WTC11 (cell line): ENCODE measurements around the gene FMNL2. TPM values are rescaled to one million over a fixed set of nuclear protein-coding genes. Genes with fewer than 3 reads are reported as not detected.

Experiments
- ATAC-seq: fragments of 200-7000 bp; cut with Tn5 transposase; 2 replicates; pipeline ENCODE4 v1.10.0; 2021; ENCODE audit warnings: mild to moderate bottlenecking, moderate library complexity
- CTCF ChIA-PET: fragments of 300-600 bp; sonication (Branson Sonifier 250); formaldehyde crosslinking; loops from one replicate; lab custom pipeline; 2021; ENCODE audit warnings: antibody characterized with exemption; lab: Charles Lee
- POLR2A ChIA-PET: fragments of 350-600 bp; sonication (Branson Sonifier 250); formaldehyde crosslinking; loops from one replicate; lab custom pipeline; 2021; ENCODE audit warnings: antibody characterized with exemption; lab: Charles Lee
- DNase-seq: peaks from one replicate; pipeline ENCODE4 v3.0.0; 2021; ENCODE audit warnings: low spot score
- H3K27ac Mint-ChIP-seq: 2 replicates; pipeline ENCODE4 v1.8.0; 2021; ENCODE audit warnings: mixed read lengths
- H3K27me3 Mint-ChIP-seq: 2 replicates; pipeline ENCODE4 v1.8.0; 2021; ENCODE audit warnings: low read depth, mild to moderate bottlenecking, moderate library complexity, mixed read lengths
- H3K36me3 Mint-ChIP-seq: 2 replicates; pipeline ENCODE4 v1.8.0; 2021; ENCODE audit warnings: mixed read lengths
- H3K4me1 Mint-ChIP-seq: 2 replicates; pipeline ENCODE4 v1.8.0; 2022; ENCODE audit warnings: mixed read lengths
- H3K4me3 Mint-ChIP-seq: 2 replicates; pipeline ENCODE4 v1.8.0; 2021; ENCODE audit warnings: mild to moderate bottlenecking, moderate library complexity, mixed read lengths
- H3K9me3 Mint-ChIP-seq: 2 replicates; pipeline ENCODE4 v1.8.0; 2021; ENCODE audit warnings: mixed read lengths
- ATF6 ChIP-seq: sonication (generic); formaldehyde crosslinking; IDR thresholded peaks from 2 replicates; pipeline ENCODE4 v1.8.1; 2023; ENCODE audit warnings: mild to moderate bottlenecking, missing genetic modification reagents
- CREM ChIP-seq: sonication (generic); formaldehyde crosslinking; IDR thresholded peaks from 2 replicates; pipeline ENCODE4 v1.8.1; 2022; ENCODE audit warnings: mild to moderate bottlenecking, missing genetic modification reagents, moderate library complexity
- ESRRA ChIP-seq: sonication (generic); formaldehyde crosslinking; IDR thresholded peaks from 2 replicates; pipeline ENCODE4 v1.8.1; 2022; ENCODE audit warnings: mild to moderate bottlenecking, missing genetic modification reagents, borderline replicate concordance
- ETV6 ChIP-seq: sonication (generic); formaldehyde crosslinking; IDR thresholded peaks from 2 replicates; pipeline ENCODE4 v1.8.1; 2022; ENCODE audit warnings: mild to moderate bottlenecking, missing genetic modification reagents
- FOXJ3 ChIP-seq: sonication (generic); formaldehyde crosslinking; IDR thresholded peaks from 2 replicates; pipeline ENCODE4 v1.9.0; 2021; ENCODE audit warnings: missing genetic modification reagents, mild to moderate bottlenecking, borderline replicate concordance
- FOXP1 ChIP-seq: sonication (generic); formaldehyde crosslinking; IDR thresholded peaks from 2 replicates; pipeline ENCODE4 v1.8.0; 2022; ENCODE audit warnings: missing genetic modification reagents, mild to moderate bottlenecking, moderate library complexity, borderline replicate concordance
- GABPB1 ChIP-seq: sonication (generic); formaldehyde crosslinking; IDR thresholded peaks from 2 replicates; pipeline ENCODE4 v1.8.1; 2023; ENCODE audit warnings: mild to moderate bottlenecking, missing genetic modification reagents
- JAZF1 ChIP-seq: fragments of 250-450 bp; sonication (Bioruptor Pico); IDR thresholded peaks from 2 replicates; pipeline ENCODE4 v1.9.0; 2021; ENCODE audit warnings: moderate library complexity, mild to moderate bottlenecking, inconsistent platforms
- JUN ChIP-seq: sonication (generic); formaldehyde crosslinking; IDR thresholded peaks from 2 replicates; pipeline ENCODE4 v1.8.0; 2023; ENCODE audit warnings: mild to moderate bottlenecking, missing genetic modification reagents
- KAT7 ChIP-seq: sonication (generic); formaldehyde crosslinking; IDR thresholded peaks from 2 replicates; pipeline ENCODE4 v1.8.1; 2023; ENCODE audit warnings: missing genetic modification reagents, mild to moderate bottlenecking, borderline replicate concordance
- NFYB ChIP-seq: sonication (generic); formaldehyde crosslinking; conservative IDR thresholded peaks from 2 replicates; pipeline ENCODE4 v1.8.0; 2022; ENCODE audit warnings: low read depth, missing genetic modification reagents
- NR1H2 ChIP-seq: sonication (generic); formaldehyde crosslinking; IDR thresholded peaks from 2 replicates; pipeline ENCODE4 v1.9.0; 2021; ENCODE audit warnings: mild to moderate bottlenecking, moderate library complexity, missing genetic modification reagents
- RELA ChIP-seq: sonication (generic); formaldehyde crosslinking; IDR thresholded peaks from 2 replicates; pipeline ENCODE4 v1.8.1; 2022; ENCODE audit warnings: missing genetic modification reagents, mild to moderate bottlenecking, borderline replicate concordance
- RORB ChIP-seq: fragments of 250-450 bp; sonication (Bioruptor Pico); IDR thresholded peaks from 2 replicates; pipeline ENCODE4 v1.9.0; 2021; ENCODE audit warnings: mild to moderate bottlenecking
- ZBTB21 ChIP-seq: sonication (generic); formaldehyde crosslinking; IDR thresholded peaks from 2 replicates; pipeline ENCODE4 v1.8.1; 2023; ENCODE audit warnings: mild to moderate bottlenecking, missing genetic modification reagents, borderline replicate concordance
- ZNF121 ChIP-seq: sonication (generic); formaldehyde crosslinking; IDR thresholded peaks from 2 replicates; pipeline ENCODE4 v1.8.0; 2023; ENCODE audit warnings: missing genetic modification reagents
- ZNF219 ChIP-seq: sonication (generic); formaldehyde crosslinking; IDR thresholded peaks from 2 replicates; pipeline ENCODE4 v1.8.0; 2023; ENCODE audit warnings: missing genetic modification reagents, mild to moderate bottlenecking, borderline replicate concordance
- ZNF416 ChIP-seq: fragments of 250-450 bp; sonication (Bioruptor Pico); IDR thresholded peaks from 2 replicates; pipeline ENCODE4 v1.9.0; 2021; ENCODE audit warnings: mild to moderate bottlenecking, inconsistent platforms
- ZNF671 ChIP-seq: fragments of 250-450 bp; sonication (Bioruptor Pico); IDR thresholded peaks from 2 replicates; pipeline ENCODE4 v1.8.0; 2021; ENCODE audit warnings: mild to moderate bottlenecking
- ZSCAN18 ChIP-seq: fragments of 250-450 bp; sonication (Bioruptor Pico); IDR thresholded peaks from 2 replicates; pipeline ENCODE4 v2.1.2; 2022; ENCODE audit warnings: mild to moderate bottlenecking, moderate library complexity
- total RNA-seq: library from RNA; stranded (reverse); gene quantifications from 3 replicates; pipeline ENCODE4 v1.2.3, GENCODE V29; 2021
- TF ChIP-seq, protein P1 (sequence below): sonication (generic); formaldehyde crosslinking; IDR thresholded peaks from 2 replicates; pipeline ENCODE4 v1.8.1; 2022; ENCODE audit warnings: mild to moderate bottlenecking, missing genetic modification reagents, moderate library complexity, borderline replicate concordance
- TF ChIP-seq, protein P2 (sequence below): sonication (generic); formaldehyde crosslinking; IDR thresholded peaks from 2 replicates; pipeline ENCODE4 v1.8.0; 2022; ENCODE audit warnings: mild to moderate bottlenecking, missing genetic modification reagents
- TF ChIP-seq, protein P3 (sequence below): sonication (generic); formaldehyde crosslinking; IDR thresholded peaks from 2 replicates; pipeline ENCODE4 v1.8.0; 2022; ENCODE audit warnings: mild to moderate bottlenecking, missing genetic modification reagents

FMNL2 gene
- total RNA-seq, 1 experiment from 2014 or later: 43.0 TPM

DNA sequence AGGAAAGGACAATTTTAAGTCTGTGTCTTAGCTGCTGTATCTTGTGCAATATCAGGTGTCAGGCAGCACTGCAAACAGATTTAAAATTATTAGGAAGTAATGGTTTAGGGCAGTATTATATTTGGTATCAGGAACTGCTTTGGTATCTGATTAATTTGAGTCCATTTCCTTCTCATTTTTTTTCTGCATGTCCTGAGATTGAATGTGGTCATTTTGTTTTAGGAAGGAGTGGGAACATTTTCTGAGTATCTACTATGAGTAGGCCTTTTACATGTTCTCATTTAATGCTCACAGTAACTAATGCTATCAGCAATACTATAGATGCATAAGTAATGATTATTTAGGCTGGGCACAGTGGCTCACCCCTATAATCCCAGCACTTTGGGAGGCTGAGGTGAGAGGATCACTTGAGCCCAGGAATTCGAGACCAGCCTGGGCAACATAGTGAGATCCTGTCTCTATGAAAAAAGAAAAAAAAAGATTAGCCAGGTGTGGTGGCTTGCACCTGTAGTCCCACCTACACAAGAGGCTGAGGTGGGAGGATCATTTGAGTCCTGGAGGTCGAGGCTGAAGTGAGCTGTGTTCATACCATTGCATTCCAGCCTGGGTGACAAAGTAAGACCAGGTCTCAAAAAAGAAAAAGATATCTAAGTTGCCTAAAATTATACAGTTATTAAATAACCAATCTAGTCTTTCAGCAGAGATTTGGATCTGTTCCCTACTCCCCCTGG, 4.7 kb downstream of the FMNL2 start:
- Mint-ChIP-seq H3K4me3 (no peak overlapping the region), H3K9me3 (no peaks in the 10 kb centered on the region), H3K27me3 (no peaks in the 10 kb centered on the region; the same call in 1 of the 2 replicates), H3K36me3 (peaks cover 11% of the 10 kb centered on the region), H3K27ac (no peak overlapping the region), H3K4me1 (peaks cover 53% of the 10 kb centered on the region)
- DNase-seq (no peak), ATAC-seq (no peak)
- ChIA-PET CTCF (no interaction called here), POLR2A (no interaction called here)
- no peak for TF ChIP-seq ESRRA (CRISPR knock-in tag)
- TF ChIP-seq CREM: no peak
- TF ChIP-seq ZNF121 (CRISPR knock-in tag): peak; percentile 69; the same call in 1 of the 2 replicates
- TF ChIP-seq ZBTB21: no peak
- no peak for TF ChIP-seq ETV6 (CRISPR knock-in tag)
- TF ChIP-seq, protein P1, sequence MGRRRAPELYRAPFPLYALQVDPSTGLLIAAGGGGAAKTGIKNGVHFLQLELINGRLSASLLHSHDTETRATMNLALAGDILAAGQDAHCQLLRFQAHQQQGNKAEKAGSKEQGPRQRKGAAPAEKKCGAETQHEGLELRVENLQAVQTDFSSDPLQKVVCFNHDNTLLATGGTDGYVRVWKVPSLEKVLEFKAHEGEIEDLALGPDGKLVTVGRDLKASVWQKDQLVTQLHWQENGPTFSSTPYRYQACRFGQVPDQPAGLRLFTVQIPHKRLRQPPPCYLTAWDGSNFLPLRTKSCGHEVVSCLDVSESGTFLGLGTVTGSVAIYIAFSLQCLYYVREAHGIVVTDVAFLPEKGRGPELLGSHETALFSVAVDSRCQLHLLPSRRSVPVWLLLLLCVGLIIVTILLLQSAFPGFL: no peak

DNA sequence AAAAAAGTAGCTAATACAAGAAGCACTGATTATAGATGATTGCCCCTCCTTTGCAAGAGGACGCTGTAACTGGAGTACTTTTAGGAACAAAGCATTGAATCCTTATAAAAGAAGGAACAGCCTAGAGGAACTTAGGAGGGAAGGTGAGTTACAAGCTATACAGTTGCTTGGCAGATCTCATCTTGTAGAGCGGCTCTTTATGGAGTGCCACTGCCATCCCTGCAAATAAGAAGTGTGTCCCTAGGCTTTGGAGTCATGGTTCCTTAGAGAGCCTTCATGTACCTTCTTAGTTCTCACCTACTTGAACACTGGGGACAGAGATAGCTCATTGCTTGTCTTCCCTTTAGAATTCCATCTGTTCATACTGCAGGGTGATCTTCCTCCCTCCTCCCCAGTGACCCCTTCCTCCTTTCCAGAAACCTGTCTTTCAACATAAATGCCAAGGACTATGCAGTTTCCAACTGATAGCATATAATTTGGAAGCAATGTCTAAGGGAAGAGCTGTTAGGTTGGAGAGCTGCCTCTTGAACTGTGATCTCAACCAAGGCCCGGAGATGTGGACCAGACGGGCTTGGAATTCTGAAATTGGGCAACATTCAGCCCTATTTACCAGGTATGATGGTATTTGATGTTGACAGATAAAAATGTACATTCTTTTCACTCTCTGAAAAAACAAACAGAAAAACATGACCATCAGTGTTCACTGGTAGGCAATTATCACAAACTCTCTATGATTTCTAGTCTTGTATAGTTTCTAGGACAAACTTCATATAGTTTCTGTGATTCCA, 7.5 kb downstream of the FMNL2 start:
- CTCF ChIA-PET: interaction anchor here (1.3 kb wide), 1 partner anchor 12 kb away, joined by 4 read pairs; no protein-coding TSS in a partner anchor
- no peak for ATAC-seq
- Mint-ChIP-seq H3K27me3 (no peaks in the 10 kb centered on the region), H3K4me1 (peaks cover 44% of the 10 kb centered on the region), H3K36me3 (peaks cover 11% of the 10 kb centered on the region)
- TF ChIP-seq, protein P1: no peak
- TF ChIP-seq KAT7 (CRISPR knock-in tag) (no peak), ZNF416 (CRISPR knock-in tag) (no peak), FOXJ3 (CRISPR knock-in tag) (no peak), FOXP1 (CRISPR knock-in tag) (no peak), NR1H2 (CRISPR knock-in tag) (no peak), RELA (CRISPR knock-in tag) (no peak), NFYB (CRISPR knock-in tag) (no peak), JAZF1 (CRISPR knock-in tag) (no peak), ZSCAN18 (no peak), ATF6 (CRISPR knock-in tag) (no peak), ZNF219 (CRISPR knock-in tag) (no peak), GABPB1 (CRISPR knock-in tag) (no peak), ZNF671 (CRISPR knock-in tag) (no peak), JUN (CRISPR knock-in tag) (no peak), RORB (CRISPR knock-in tag) (no peak)
- TF ChIP-seq, protein P2, sequence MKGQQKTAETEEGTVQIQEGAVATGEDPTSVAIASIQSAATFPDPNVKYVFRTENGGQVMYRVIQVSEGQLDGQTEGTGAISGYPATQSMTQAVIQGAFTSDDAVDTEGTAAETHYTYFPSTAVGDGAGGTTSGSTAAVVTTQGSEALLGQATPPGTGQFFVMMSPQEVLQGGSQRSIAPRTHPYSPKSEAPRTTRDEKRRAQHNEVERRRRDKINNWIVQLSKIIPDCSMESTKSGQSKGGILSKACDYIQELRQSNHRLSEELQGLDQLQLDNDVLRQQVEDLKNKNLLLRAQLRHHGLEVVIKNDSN (CRISPR knock-in tag): no peak
- TF ChIP-seq, protein P3, sequence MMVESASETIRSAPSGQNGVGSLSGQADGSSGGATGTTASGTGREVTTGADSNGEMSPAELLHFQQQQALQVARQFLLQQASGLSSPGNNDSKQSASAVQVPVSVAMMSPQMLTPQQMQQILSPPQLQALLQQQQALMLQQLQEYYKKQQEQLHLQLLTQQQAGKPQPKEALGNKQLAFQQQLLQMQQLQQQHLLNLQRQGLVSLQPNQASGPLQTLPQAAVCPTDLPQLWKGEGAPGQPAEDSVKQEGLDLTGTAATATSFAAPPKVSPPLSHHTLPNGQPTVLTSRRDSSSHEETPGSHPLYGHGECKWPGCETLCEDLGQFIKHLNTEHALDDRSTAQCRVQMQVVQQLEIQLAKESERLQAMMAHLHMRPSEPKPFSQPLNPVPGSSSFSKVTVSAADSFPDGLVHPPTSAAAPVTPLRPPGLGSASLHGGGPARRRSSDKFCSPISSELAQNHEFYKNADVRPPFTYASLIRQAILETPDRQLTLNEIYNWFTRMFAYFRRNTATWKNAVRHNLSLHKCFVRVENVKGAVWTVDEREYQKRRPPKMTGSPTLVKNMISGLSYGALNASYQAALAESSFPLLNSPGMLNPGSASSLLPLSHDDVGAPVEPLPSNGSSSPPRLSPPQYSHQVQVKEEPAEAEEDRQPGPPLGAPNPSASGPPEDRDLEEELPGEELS (CRISPR knock-in tag): no peak
- TF ChIP-seq, all 79 proteins: peak for 0
- Mint-ChIP-seq H3K27ac (no peak overlapping the region), H3K9me3 (no peaks in the 10 kb centered on the region), H3K4me3 (no peak overlapping the region)
- no peak for DNase-seq
- POLR2A ChIA-PET: no interaction called here
